Activated B cell treated with CpG ODN at 0.5 μM for 24 hours (primary cell): ENCODE measurements around the gene SMARCC1. TPM values are rescaled to one million over a fixed set of nuclear protein-coding genes. Genes with fewer than 3 reads are reported as not detected.
"Not testable (repeated sequence)": the region's sequence is repeated elsewhere in the genome, so short reads cannot be mapped to it uniquely, and the experiment has no call there.

Experiments
- ATAC-seq: fragments of 200-7000 bp; cut with Tn5 transposase; one replicate; pipeline ENCODE4 v1.10.0; 2021; ENCODE audit warnings: low read depth, mild to moderate bottlenecking, moderate library complexity
- CTCF ChIA-PET: fragments of 350-600 bp; sonication (Branson Sonifier 250); formaldehyde crosslinking; loops from one replicate; lab custom pipeline; 2021; ENCODE audit warnings: antibody characterized with exemption; lab: Charles Lee
- POLR2A ChIA-PET: fragments of 350-600 bp; sonication (Branson Sonifier 250); formaldehyde crosslinking; loops from one replicate; lab custom pipeline; 2021; ENCODE audit warnings: antibody characterized with exemption; lab: Charles Lee
- DNase-seq: peaks from one replicate; pipeline ENCODE4 v3.0.0; 2022
- H3K27ac Mint-ChIP-seq: one replicate; pipeline ENCODE4 v1.8.0; 2020; ENCODE audit warnings: mixed read lengths
- H3K27me3 Mint-ChIP-seq: one replicate; pipeline ENCODE4 v1.8.0; 2021; ENCODE audit warnings: mixed read lengths
- H3K36me3 Mint-ChIP-seq: one replicate; pipeline ENCODE4 v1.8.0; 2021; ENCODE audit warnings: low read depth, mixed read lengths
- H3K4me1 Mint-ChIP-seq: one replicate; pipeline ENCODE4 v1.8.0; 2021; ENCODE audit warnings: mixed read lengths
- H3K4me3 Mint-ChIP-seq: one replicate; pipeline ENCODE4 v1.8.0; 2020; ENCODE audit warnings: mild to moderate bottlenecking, mixed read lengths
- H3K9me3 Mint-ChIP-seq: one replicate; pipeline ENCODE4 v1.8.0; 2020; ENCODE audit warnings: mixed read lengths
- intact Hi-C: fragments of 100-400 bp; cut with micrococcal nuclease; formaldehyde crosslinking; loops from one replicate; pipeline ENCODE4 v1.15.1; 2024
- total RNA-seq: library from RNA; stranded (reverse); gene quantifications from 2 replicates; pipeline ENCODE4 v1.2.3, GENCODE V29; 2022
- TF ChIP-seq, protein P1 (sequence below): fragments of 200-600 bp; IDR thresholded peaks from one replicate; pipeline ENCODE4 v1.8.0; 2022; ENCODE audit warnings: antibody characterized with exemption, mild to moderate bottlenecking

Gene SMARCC1
- total RNA-seq, 1 donor from 2014 or later, result 136 TPM

DNA sequence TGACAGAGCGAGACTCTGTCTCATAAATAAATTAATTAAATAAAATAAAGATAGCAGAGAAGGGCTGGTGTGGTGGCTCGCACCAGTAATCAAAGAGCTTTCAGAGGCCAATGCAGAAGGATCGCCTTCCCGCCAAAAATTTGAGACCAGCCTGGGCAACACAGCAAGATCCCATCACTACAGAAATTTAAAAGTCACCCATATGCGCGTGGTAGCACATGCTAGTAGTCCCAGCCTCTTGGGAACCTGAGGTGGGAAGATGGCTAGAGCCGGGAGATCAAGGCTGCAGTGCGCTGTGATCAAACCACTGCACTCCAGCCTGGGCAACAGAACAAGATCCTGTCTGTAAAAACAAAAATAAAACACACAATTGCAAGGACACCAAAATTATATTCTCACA is 9.6 kb downstream of the SMARCC1 start:
- ChIA-PET POLR2A (no interaction called here), CTCF (no interaction called here)
- intact Hi-C loops, result no loop called here
- Mint-ChIP-seq H3K27ac (no peak overlapping the region), H3K4me3 (no peak overlapping the region), H3K9me3 (no peaks in the 10 kb centered on the region), H3K36me3 (peaks cover 38% of the 10 kb centered on the region), H3K27me3 (no peaks in the 10 kb centered on the region), H3K4me1 (peaks cover 13% of the 10 kb centered on the region)
- no peak for ATAC-seq
- DNase-seq, result no peak
- TF ChIP-seq, protein P1, sequence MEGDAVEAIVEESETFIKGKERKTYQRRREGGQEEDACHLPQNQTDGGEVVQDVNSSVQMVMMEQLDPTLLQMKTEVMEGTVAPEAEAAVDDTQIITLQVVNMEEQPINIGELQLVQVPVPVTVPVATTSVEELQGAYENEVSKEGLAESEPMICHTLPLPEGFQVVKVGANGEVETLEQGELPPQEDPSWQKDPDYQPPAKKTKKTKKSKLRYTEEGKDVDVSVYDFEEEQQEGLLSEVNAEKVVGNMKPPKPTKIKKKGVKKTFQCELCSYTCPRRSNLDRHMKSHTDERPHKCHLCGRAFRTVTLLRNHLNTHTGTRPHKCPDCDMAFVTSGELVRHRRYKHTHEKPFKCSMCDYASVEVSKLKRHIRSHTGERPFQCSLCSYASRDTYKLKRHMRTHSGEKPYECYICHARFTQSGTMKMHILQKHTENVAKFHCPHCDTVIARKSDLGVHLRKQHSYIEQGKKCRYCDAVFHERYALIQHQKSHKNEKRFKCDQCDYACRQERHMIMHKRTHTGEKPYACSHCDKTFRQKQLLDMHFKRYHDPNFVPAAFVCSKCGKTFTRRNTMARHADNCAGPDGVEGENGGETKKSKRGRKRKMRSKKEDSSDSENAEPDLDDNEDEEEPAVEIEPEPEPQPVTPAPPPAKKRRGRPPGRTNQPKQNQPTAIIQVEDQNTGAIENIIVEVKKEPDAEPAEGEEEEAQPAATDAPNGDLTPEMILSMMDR, result no peak

DNA sequence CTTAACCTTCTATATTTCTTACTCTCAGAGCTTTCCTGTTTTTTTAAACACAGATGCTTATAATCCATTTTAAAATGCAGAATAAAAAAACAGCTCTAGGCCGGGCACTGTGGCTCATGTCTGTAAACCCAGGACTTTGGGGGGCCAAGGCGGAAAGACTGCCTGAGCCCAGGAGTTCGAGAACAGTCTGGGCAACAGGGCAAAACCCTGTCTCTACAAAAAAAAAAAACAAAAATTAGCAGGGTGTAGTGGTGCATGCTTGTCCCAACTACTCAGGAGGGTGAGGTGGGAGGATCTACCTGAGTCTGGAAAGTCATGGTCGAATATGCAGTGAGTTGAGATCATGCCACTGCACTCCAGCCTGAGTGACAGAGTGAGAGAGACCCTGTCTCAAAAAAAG is 15.5 kb downstream of the SMARCC1 start:
- no peak for ATAC-seq
- intact Hi-C loops, result no loop called here
- POLR2A ChIA-PET, result no interaction called here
- Mint-ChIP-seq H3K36me3 (peaks cover 55% of the 10 kb centered on the region), H3K4me1 (peaks cover 3% of the 10 kb centered on the region), H3K27me3 (no peaks in the 10 kb centered on the region), H3K27ac (no peak overlapping the region), H3K4me3 (no peak overlapping the region), H3K9me3 (no peaks in the 10 kb centered on the region)
- DNase-seq, result no peak
- TF ChIP-seq, protein P1, result no peak
- CTCF ChIA-PET, result no interaction called here

DNA sequence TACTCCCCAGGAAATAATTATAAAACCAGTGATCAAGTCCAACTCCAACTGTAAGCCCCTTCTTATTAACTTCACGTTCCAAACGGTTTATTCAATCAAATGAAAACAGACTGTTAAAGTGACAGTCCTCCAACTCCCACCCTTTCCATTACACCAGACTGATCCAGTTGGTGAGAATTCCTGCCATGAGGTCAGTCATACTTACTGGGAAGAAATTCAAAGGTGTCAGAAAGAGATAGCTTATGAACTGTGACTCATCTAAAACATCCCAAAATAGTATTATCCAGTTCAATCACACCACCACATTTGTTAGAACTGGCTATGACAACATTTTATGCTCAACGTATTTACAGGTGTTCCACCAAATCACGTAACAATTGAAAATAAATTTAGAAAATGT is 19.5 kb downstream of the SMARCC1 start:
- Mint-ChIP-seq H3K36me3 (peaks cover 49% of the 10 kb centered on the region), H3K4me3 (no peak overlapping the region), H3K27ac (no peak overlapping the region), H3K9me3 (no peaks in the 10 kb centered on the region), H3K4me1 (peaks cover 3% of the 10 kb centered on the region), H3K27me3 (no peaks in the 10 kb centered on the region)
- no peak for ATAC-seq
- TF ChIP-seq, protein P1, result no peak
- ChIA-PET CTCF (no interaction called here), POLR2A (no interaction called here)
- intact Hi-C loops, result no loop called here
- DNase-seq, result no peak

DNA sequence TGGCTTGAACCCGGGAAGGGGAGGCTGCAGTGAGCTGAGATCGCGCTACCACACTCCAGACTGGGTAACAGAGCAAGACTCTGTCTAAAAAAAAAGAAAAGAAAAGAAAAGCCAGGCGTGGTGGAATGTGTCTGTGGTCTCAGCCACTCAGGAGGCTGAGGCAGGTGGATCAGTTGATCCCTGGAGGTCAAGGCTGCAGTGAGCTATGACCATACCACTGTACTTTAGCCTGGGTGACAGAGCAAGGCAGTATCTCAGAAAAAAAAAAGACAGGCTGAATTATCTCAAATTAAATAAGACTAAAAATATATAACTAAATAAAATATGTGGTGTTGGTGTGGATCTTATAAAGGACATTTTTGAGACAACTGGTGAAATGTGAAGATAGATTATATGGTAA is 20.6 kb downstream of the SMARCC1 start:
- no peaks in the 10 kb centered on the region for H3K27me3 Mint-ChIP-seq
- ATAC-seq, result no peak
- ChIA-PET POLR2A (no interaction called here), CTCF (no interaction called here)
- DNase-seq, result no peak
- peaks cover 3% of the 10 kb centered on the region for H3K4me1 Mint-ChIP-seq
- peak overlapping the region; percentile 19 for H3K27ac Mint-ChIP-seq
- H3K36me3 Mint-ChIP-seq, result peaks cover 53% of the 10 kb centered on the region
- TF ChIP-seq, protein P1, result no peak
- H3K9me3 Mint-ChIP-seq, result no peaks in the 10 kb centered on the region
- intact Hi-C loops, result no loop called here
- no peak overlapping the region for H3K4me3 Mint-ChIP-seq

DNA sequence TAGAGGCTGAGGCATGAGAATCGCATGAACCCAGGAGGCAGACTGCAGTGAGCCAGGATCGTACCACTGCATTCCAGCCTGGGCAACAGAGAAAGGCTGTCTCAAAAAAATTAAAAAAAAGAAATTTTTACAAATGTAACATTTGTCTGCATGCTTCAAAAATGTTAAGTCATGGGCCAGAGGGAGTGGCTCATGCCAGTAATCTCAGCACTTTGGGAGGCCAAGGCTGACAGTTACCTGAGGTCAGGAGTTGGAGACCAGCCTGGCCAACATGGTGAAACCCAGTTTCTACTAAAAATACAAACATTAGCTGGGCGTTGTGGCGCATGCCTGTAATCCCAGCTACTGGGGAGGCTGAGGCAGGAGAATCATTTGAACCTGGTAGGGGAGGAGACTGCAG is 21.5 kb downstream of the SMARCC1 start:
- H3K27ac Mint-ChIP-seq, DNase-seq, CTCF ChIA-PET, H3K9me3 Mint-ChIP-seq, POLR2A ChIA-PET, intact Hi-C loops, H3K27me3 Mint-ChIP-seq, ATAC-seq, H3K4me3 Mint-ChIP-seq, H3K4me1 Mint-ChIP-seq: not testable (repeated sequence)
- H3K36me3 Mint-ChIP-seq, result peaks cover 47% of the 10 kb centered on the region
